ENCODE data around the gene RABAC1.

Gene RABAC1

GRCh38 chr19:41928754-41929535 lies 30.2 kb downstream of the RABAC1 start:
- no peak for DNase-seq (ENCODE audit: low spot score)

DNA sequence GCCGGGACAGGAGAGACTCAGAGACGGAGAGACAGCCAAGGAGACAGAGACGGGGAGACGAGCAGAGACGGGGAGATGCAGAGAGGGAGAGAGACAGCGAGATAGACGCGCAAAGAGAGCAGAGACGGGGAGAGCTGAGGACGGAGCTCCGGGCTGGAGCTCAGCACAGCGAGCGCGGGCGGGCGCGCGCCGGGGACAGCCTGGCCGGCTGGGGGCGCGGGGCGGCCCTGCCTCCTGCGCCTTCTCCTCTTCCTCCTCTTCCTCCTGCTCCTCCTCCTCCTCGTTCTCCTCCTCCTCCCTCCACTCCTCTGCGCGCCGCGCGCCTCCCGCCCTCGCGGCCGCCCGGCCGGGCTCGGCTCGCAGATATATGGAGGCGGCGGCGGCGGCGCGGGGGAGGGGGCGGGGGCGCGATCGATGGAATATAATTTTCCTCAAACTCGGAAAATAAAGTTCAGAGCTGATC lies 30.9 kb downstream of the RABAC1 start, which contains the start of gene ERFL:
Gene ERFL, minus strand, starts transcription at position 229 of the 463 bp plus-strand sequence. CDS start 15,530 bp downstream, outside the sequence.
- DNase-seq (ENCODE audit: low spot score) = no peak

DNA sequence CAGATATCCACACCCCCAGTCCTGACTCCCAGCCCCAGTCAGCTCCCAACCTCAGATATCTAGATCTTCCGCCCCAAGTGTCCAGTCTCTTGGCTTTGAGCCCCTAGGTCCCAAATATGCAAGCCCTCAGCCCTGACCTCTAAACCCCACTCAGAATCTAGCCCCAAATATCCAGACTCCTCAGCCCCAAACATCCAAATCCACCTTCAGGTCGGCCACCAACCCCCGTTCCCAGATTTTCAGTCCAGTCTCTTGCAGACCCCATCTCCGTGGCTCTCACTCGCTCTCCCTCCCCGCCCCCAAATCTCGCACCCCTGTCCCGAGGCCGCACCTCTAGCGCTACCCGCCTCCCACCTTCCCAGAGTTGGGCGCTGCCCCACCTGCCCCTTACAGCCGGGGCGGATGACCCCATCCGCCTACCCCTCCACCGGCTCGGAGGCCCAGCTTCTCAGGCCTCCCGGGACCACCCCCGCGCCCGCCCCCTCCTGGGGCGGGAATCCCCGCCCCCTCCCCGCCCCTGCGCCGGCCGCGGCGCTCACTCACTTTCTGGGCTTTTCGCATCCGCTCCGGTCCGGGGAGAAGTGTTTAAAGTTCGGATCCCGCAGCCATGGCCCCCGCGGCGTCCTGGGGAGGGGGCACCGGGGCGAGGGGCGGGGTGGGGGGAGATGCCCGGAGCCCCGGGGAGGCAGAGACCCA lies 31.5 kb downstream of the RABAC1 start:
- no peak for DNase-seq (ENCODE audit: low spot score)

DNA sequence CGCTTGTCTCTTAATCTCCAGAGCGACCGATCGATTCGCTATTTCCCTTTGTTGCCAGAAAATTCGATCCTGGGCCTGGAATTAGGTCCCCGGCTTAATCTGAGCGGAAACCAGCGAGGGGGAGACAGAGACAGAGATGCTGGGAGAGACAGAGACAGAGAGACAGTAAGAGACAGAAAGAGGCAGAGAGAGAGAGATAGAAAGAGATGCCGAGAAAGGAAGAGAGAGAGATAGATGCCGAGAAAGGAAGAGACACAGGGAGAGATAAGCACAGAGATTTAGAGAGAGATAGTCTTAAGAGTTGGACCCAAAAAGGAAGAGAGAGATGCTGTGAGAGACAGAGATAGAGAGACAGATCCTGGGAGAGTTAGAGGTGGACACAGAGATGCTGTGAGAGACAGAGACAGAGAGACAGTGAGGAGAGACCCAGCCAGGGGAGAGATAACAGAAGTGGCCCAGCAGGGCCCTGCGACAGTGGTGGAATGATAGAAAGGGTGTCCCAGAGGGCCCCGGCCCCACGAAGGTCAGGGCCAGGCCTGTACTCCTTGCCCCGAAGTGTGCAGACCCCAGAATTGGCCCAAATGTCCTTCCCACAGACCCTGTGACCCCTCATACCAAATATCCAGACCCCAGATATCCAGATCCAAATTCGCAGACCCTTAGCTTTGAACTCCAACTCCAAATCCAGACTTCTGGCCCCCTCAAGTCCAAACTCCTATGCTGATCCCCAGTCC lies 32.2 kb downstream of the RABAC1 start:
- DNase-seq (ENCODE audit: low spot score) = no peak

DNA sequence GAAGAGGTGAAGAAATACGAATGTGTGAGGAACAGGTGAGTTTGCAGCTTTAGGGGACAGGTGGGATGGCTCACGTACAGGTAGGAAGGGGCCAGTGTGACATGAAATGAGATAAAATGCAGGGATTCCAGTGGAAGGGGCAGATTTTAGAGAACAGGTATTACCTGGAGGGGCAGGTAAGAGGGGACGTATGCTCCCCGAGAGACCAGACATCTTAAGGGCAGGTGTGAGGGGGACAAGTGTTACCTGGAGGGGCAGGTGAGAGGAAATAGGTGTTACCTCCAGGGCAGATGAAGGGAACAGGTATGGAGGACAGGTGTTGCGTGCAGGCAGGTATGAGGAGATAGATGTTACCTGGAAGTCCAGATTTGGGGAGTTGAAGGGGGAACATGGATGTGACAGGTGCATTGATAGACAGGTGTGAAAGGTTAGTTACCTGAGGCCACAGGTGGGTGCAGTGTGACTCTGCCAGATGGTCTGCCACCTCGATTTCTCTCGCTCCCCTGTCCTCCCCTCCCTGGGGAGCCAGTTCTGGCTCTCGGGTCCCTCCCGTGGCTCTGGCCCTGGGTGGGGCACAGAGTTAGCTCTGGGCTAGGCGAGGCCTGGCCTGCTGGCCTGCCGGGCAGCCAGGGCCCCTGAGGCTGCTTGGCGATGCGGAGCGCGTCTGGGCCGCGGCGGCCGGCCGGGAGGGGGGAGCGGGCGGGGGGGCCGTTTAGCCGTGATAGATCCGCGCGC lies 32.9 kb downstream of the RABAC1 start:
- no peak for DNase-seq (ENCODE audit: low spot score)

GRCh38 chr19:41925208-41926003 lies 33.7 kb downstream of the RABAC1 start:
- no peak for DNase-seq (ENCODE audit: low spot score)

- no peak for DNase-seq (ENCODE audit: low spot score)
Observed at GRCh38 chr19:41924151-41925145, 34.7 kb downstream of the RABAC1 start.

DNA sequence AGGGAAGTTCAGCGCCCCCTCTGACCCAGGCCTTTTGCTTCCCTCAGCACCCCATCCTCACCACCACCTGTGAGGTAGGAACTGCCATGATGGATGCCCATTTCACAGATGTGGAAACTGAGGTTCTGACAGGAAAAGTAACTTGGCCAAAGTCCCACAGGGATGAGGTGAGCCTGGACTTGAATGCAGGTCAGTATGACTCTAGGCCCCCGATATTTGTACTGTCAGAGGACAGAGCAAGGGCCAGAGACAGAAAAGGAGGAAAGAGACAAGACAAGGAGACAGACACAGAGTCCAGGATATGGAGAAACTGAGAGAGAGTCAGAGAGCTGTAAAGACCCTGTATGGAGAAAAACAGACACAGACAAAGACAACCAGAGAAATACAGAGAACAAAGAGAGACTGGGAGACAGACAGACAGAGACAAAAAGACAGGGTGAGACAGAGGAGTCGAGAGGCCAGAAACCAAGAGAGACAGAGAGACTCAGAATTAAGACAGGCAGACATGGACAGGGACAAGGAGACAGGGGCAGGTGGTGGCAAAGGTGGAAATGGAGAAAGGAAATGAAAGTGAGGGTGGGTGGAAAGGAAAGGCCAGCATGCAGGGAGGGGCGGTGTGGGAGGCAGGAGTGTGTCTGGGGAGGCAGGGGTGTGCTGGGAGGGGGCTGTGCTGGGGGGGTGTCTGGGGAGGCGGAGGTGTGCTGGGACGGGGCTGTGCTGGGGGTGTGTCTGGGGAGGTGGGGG lies 35.9 kb downstream of the RABAC1 start:
- DNase-seq (ENCODE audit: low spot score) = no peak

DNA sequence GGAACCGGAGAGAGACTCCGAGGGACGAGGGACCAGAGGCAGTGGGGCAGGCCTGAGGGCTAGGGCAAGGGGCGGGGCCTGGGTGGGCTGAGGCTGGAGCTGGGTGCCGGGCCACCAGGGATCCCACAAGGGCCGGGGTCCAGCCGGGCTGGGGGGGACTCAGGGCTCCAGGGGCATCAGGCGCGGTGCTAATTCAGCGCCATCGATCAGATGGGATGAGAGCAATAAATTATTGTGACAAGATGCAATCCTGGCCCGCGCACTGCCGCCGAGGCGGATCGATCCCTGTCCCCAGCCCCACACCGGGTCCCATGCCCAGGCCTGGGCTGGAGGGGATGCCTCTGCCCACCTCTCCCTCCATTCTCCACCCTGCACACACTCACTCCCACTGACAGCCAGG lies 36.5 kb downstream of the RABAC1 start:
- DNase-seq (ENCODE audit: low spot score) = no peak

GRCh38 chr19:41921577-41922576 lies 37.2 kb downstream of the RABAC1 start:
- no peak for DNase-seq (ENCODE audit: low spot score)

DNA sequence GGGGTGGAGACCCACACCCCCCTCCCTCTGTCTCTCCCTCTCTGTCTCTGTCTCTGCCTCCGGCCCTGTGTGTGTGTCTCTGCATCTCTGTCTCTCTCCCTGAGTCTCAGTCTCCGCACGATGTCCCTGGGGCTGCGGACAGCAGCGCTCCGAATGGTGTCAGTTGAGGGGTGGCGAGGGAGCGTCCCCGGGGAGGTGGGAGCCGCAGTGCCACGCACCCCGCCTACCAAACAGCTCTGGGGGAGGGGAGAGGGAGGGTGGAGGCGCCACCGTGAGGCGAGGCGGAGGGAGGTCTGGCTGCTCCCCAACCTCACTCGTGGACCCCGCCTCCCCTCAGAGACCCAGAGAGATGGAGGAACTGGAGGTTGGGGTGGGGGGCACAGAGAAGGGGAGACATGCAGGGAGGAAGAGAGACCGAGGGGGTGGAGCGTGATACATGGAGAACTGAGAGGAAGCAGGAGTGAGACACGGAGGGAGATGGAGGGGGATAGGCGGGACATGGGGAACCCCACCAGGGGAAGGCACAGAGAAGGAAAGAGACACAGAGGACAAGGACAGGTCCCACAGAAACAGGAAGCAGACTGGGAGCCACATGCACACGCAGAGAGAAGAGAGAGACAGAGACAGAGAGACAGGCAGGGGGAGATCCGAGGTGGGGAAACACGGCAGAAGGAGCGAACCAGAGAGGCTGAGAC lies 38.1 kb downstream of the RABAC1 start:
- no peak for DNase-seq (ENCODE audit: low spot score)

GRCh38 chr19:41919948-41920712 lies 39.0 kb downstream of the RABAC1 start:
- no peak for DNase-seq (ENCODE audit: low spot score)

- no peak for DNase-seq (ENCODE audit: low spot score)
Observed at GRCh38 chr19:41918653-41919244, 40.4 kb downstream of the RABAC1 start.

- no peak for DNase-seq (ENCODE audit: low spot score)
Observed at GRCh38 chr19:41918095-41918494, 41.0 kb downstream of the RABAC1 start.

GRCh38 chr19:41917676-41918075 lies 41.4 kb downstream of the RABAC1 start:
- DNase-seq (ENCODE audit: low spot score) = no peak
